ENCODE data around the gene CBFA2T3.

CBFA2T3 gene

GRCh38 chr16:88871349-88871702 lies 105.7 kb downstream of the CBFA2T3 start:
- peaks cover 69% of the 10 kb centered on the region for H4K20me1 ChIP-seq
- H3K27ac ChIP-seq = no peak overlapping the region
- H3K9ac ChIP-seq = no peak overlapping the region
- H3K9me3 ChIP-seq = no peaks in the 10 kb centered on the region
- H3K36me3 ChIP-seq = peaks cover 25% of the 10 kb centered on the region
- H3K4me2 ChIP-seq = peak overlapping the region; percentile 77
- TF ChIP-seq Cebpa-rat (IDR thresholded peaks at IDR 0.05) = no peak
- H3K4me1 ChIP-seq = peaks cover 50% of the 10 kb centered on the region
- peaks cover 35% of the 10 kb centered on the region for H3K27me3 ChIP-seq
- H3K4me3 ChIP-seq = 0 out of 2 replicates have a peak overlapping the region, but pooled peaks have one; percentile 18

GRCh38 chr16:88870608-88871348 lies 106.2 kb downstream of the CBFA2T3 start:
- H3K4me1 ChIP-seq = peaks cover 55% of the 10 kb centered on the region
- H3K9me3 ChIP-seq = no peaks in the 10 kb centered on the region
- peak overlapping the region; percentile 77 for H3K4me2 ChIP-seq
- peaks cover 65% of the 10 kb centered on the region for H4K20me1 ChIP-seq
- H3K36me3 ChIP-seq = peaks cover 20% of the 10 kb centered on the region
- no peak overlapping the region for H3K27ac ChIP-seq
- H3K27me3 ChIP-seq = peaks cover 35% of the 10 kb centered on the region
- TF ChIP-seq Cebpa-rat (IDR thresholded peaks at IDR 0.05) = no peak
- 0 out of 2 replicates have a peak overlapping the region, but pooled peaks have one; percentile 18 for H3K4me3 ChIP-seq
- no peak overlapping the region for H3K9ac ChIP-seq

GRCh38 chr16:88869673-88869980 lies 107.4 kb downstream of the CBFA2T3 start:
- H3K4me3 ChIP-seq = no peak overlapping the region
- H4K20me1 ChIP-seq = peaks cover 54% of the 10 kb centered on the region
- no peak for TF ChIP-seq Cebpa-rat (IDR thresholded peaks at IDR 0.05)
- H3K36me3 ChIP-seq = peaks cover 10% of the 10 kb centered on the region; the same call in 1 of the 2 replicates
- H3K9me3 ChIP-seq = no peaks in the 10 kb centered on the region
- peaks cover 58% of the 10 kb centered on the region for H3K4me1 ChIP-seq
- H3K27me3 ChIP-seq = peaks cover 35% of the 10 kb centered on the region
- H3K4me2 ChIP-seq = no peak overlapping the region
- H3K27ac ChIP-seq = no peak overlapping the region
- no peak overlapping the region for H3K9ac ChIP-seq

- H3K27ac ChIP-seq = no peak overlapping the region
These were observed 107.9 kb downstream of the CBFA2T3 start for GRCh38 chr16:88868974-88869672.

GRCh38 chr16:88867581-88868246 lies 109.3 kb downstream of the CBFA2T3 start:
- TF ChIP-seq Cebpa-rat (IDR thresholded peaks at IDR 0.05) = no peak

More at GRCh38 chr16:88868974-88869672, 107.9 kb downstream of the CBFA2T3 start:
- peaks cover 35% of the 10 kb centered on the region for H3K27me3 ChIP-seq
- peaks cover 49% of the 10 kb centered on the region for H4K20me1 ChIP-seq
- H3K4me3 ChIP-seq = no peak overlapping the region
- H3K36me3 ChIP-seq = peaks cover 5% of the 10 kb centered on the region; the same call in 1 of the 2 replicates
- no peaks in the 10 kb centered on the region for H3K9me3 ChIP-seq
- no peak overlapping the region for H3K9ac ChIP-seq
- TF ChIP-seq Cebpa-rat (IDR thresholded peaks at IDR 0.05) = no peak
- H3K4me2 ChIP-seq = no peak overlapping the region
- peaks cover 63% of the 10 kb centered on the region for H3K4me1 ChIP-seq

GRCh38 chr16:88866151-88866920 lies 110.7 kb downstream of the CBFA2T3 start, which contains the start of gene PABPN1L:
Gene PABPN1L, minus strand, starts transcription at chr16:88866660. Its CDS starts 54 bp downstream, at chr16:88866606.
- Histone ChIP-seq H3K27ac (no peak within 1 kb of the TSS), H3K9me3 (no peaks in the 10 kb centered on the region), H3K4me1 (peaks cover 74% of the 10 kb centered on the region), H3K9ac (no peak within 1 kb of the TSS), H3K36me3 (peaks cover 23% of the 10 kb centered on the region), H3K4me3 (no peak within 1 kb of the TSS), H4K20me1 (peaks cover 29% of the 10 kb centered on the region), H3K27me3 (peaks cover 29% of the 10 kb centered on the region), H3K4me2 (peak within 1 kb of the TSS; percentile 65)
- TF ChIP-seq Cebpa-rat (IDR thresholded peaks at IDR 0.05) = no peak

More at GRCh38 chr16:88867581-88868246, 109.3 kb downstream of the CBFA2T3 start:
- Histone ChIP-seq H3K4me3 (no peak overlapping the region), H3K9ac (no peak overlapping the region), H3K27ac (no peak overlapping the region), H3K9me3 (no peaks in the 10 kb centered on the region), H3K27me3 (peaks cover 35% of the 10 kb centered on the region), H4K20me1 (peaks cover 35% of the 10 kb centered on the region), H3K4me1 (peaks cover 75% of the 10 kb centered on the region), H3K36me3 (peaks cover 9% of the 10 kb centered on the region; the same call in 1 of the 2 replicates), H3K4me2 (peak overlapping the region; percentile 65; the same call in 1 of the 2 replicates)

GRCh38 chr16:88865742-88866141 lies 111.3 kb downstream of the CBFA2T3 start:
- peaks cover 74% of the 10 kb centered on the region for H3K4me1 ChIP-seq
- H3K27ac ChIP-seq = no peak overlapping the region
- TF ChIP-seq Cebpa-rat (IDR thresholded peaks at IDR 0.05) = no peak
- H3K9ac ChIP-seq = no peak overlapping the region
- H3K27me3 ChIP-seq = peaks cover 23% of the 10 kb centered on the region
- H3K9me3 ChIP-seq = no peaks in the 10 kb centered on the region
- H3K36me3 ChIP-seq = peaks cover 29% of the 10 kb centered on the region
- peak overlapping the region; percentile 65 for H3K4me2 ChIP-seq
- H4K20me1 ChIP-seq = peaks cover 29% of the 10 kb centered on the region
- no peak overlapping the region for H3K4me3 ChIP-seq

- H3K36me3 ChIP-seq = peaks cover 33% of the 10 kb centered on the region
- H3K4me1 ChIP-seq = peaks cover 74% of the 10 kb centered on the region
- H3K4me3 ChIP-seq = no peak overlapping the region
- no peak overlapping the region for H3K9ac ChIP-seq
- no peaks in the 10 kb centered on the region for H3K9me3 ChIP-seq
- peaks cover 18% of the 10 kb centered on the region for H3K27me3 ChIP-seq
- no peak overlapping the region for H3K27ac ChIP-seq
- H3K4me2 ChIP-seq = no peak overlapping the region
- H4K20me1 ChIP-seq = peaks cover 29% of the 10 kb centered on the region
- TF ChIP-seq Cebpa-rat (IDR thresholded peaks at IDR 0.05) = no peak
These were observed 111.7 kb downstream of the CBFA2T3 start for GRCh38 chr16:88865310-88865709.

- Histone ChIP-seq H3K4me3 (no peak overlapping the region), H3K4me1 (peaks cover 79% of the 10 kb centered on the region), H3K9ac (no peak overlapping the region), H3K27ac (no peak overlapping the region), H3K36me3 (peaks cover 34% of the 10 kb centered on the region), H3K4me2 (peak overlapping the region; percentile 53), H3K27me3 (peaks cover 11% of the 10 kb centered on the region), H3K9me3 (no peaks in the 10 kb centered on the region), H4K20me1 (peaks cover 31% of the 10 kb centered on the region)
- no peak for TF ChIP-seq Cebpa-rat (IDR thresholded peaks at IDR 0.05)
These were observed 112.5 kb downstream of the CBFA2T3 start for GRCh38 chr16:88864521-88864920.
